GM19372 (cell line): ENCODE data around the gene DHX40.
"Not testable (repeated sequence)": the region's sequence is repeated elsewhere in the genome, so short reads cannot be mapped to it uniquely, and the experiment has no call there.

Experiments used
- ATAC-seq: cut with Tn5 transposase; IDR thresholded peaks from one replicate; pipeline ENCODE4 v1.9.1; 2021; ENCODE audit warnings: mild to moderate bottlenecking, low read depth, moderate library complexity; ENCODE audit not compliant: unreplicated experiment

DHX40 gene

GRCh38 chr17:59626756-59627155, 61.3 kb downstream of the DHX40 start:
- ATAC-seq, result no peak

GRCh38 chr17:59627274-59627673, 61.9 kb downstream of the DHX40 start:
- ATAC-seq, result no peak

GRCh38 chr17:59627770-59628171, 62.4 kb downstream of the DHX40 start:
- ATAC-seq, result no peak

DNA sequence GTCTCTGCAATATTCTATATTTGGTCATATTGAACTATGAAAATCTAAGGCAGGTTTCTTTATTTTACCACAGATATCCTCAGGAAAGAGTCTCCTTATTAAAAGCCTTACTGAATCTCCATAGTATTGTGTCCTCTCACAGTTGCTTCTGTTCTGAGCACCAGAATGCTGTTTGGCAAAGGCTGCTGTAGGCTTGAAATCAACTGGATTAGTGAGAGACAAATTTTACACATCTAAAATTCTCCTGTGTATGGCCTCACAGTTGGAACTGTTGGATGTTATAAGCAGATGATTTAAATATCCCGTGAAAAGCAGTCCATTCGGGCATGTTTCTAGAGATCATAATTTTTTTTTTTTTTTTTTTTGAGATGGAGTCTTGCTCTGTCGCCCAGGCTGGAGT, 63.8 kb downstream of the DHX40 start:
- ATAC-seq, result no peak

- ATAC-seq, result no peak
Measured at GRCh38 chr17:59631276-59631675, 65.9 kb downstream of the DHX40 start.

DNA sequence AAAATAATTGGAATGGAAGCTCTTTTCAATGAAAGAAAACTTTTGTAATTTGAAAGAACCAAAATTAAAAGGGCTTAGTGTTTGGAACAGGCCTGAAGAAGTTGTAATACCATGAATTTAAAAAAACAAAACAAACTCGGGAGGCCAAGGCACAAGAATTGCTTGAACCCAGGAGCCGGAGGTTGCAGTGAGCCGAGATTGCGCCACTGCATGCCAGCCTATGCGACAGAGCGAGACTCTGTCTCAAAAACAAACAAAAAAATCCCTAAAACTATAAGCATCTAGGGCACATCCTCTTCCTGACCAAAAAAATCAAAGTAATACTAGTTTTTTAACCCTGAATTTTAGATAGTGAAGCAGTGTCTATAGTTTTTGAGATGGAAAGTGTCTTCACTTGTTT, 67.0 kb downstream of the DHX40 start:
- ATAC-seq, result no peak

DNA sequence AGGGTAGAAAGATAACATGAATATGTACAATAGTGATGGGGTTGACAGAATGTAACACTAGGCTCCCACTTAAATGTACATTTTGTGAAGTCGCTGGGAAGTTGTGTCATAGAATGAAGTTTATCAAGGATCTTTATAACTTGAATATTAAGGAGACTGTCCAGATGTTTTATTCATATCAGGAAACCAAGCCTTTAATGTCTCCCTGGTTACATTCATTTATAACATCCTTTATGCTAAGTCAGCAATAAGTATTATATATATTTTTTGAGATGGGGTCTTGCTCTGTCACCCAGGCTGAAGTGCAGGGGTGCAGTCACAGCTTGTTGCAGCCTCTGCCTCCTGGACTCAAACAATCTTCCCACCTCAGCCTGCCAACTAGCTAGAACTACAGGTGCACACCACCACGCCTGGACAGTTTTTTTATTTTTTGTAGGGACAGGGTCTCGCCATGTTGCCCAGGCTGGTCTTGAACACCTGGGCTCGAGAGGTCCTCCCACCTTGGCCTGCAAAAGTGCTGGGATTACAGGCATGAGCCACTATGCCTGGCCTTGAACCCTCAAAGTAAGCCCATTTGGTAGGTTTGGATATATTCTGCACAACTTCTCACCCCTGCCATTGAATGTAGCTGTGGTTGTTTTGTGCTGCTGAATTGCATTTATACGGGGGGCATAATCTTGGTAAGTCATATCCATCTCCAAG, 68.4 kb downstream of the DHX40 start:
- no peak for ATAC-seq

- no peak for ATAC-seq
Measured at GRCh38 chr17:59634632-59635541, 69.5 kb downstream of the DHX40 start.

DNA sequence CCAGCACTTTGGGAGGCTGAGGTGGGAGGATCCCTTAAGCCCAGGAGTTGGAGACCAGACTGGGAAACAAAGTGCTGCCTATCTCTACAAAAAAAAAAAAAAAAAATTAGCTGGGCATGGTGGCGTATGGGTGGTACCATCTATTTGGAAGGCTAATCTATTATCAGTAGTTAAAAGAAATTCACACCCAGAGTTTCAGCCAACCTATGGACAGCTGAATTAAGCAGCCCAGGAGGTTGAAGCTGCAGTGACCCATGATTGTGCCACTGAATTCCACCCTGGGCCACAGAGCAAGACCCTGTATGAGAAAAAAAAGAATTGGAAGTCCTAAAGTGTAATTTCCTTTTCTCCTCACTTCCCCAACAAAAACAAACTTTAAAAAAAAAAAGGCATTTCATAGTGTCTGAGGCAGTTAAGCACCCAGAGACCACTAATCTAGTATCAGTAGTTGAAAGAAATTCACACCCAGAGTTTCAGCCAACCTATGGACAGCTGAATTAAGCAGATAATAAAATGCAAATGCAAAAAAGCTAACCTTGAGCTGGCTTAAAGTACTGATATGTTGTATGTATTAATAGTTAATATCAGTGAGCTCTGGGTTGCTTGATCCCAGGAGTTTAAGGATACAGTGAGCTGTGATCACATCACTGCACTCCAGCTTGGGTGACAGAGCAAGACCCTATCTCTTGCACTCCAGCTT, 72.4 kb downstream of the DHX40 start:
- no peak for ATAC-seq

DNA sequence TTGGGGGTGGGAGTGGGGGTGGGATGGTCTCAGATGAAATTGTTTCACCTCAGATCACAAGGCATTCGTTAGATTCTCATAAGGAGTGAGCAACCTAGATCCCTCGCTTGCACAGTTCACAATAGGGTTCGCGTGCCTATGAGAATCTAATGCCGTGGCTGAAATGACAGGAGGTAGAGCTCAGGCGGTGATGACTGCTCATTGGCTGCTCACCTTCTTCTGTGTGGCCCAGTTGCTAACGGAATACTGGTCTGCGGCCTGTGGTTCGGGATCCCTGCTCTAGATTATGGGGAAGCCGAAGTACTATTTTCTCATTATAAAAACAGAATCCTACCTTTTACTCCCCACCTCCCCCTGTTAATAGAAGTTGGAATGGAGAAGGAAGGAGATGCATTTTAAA, 73.1 kb downstream of the DHX40 start:
- no peak for ATAC-seq

DNA sequence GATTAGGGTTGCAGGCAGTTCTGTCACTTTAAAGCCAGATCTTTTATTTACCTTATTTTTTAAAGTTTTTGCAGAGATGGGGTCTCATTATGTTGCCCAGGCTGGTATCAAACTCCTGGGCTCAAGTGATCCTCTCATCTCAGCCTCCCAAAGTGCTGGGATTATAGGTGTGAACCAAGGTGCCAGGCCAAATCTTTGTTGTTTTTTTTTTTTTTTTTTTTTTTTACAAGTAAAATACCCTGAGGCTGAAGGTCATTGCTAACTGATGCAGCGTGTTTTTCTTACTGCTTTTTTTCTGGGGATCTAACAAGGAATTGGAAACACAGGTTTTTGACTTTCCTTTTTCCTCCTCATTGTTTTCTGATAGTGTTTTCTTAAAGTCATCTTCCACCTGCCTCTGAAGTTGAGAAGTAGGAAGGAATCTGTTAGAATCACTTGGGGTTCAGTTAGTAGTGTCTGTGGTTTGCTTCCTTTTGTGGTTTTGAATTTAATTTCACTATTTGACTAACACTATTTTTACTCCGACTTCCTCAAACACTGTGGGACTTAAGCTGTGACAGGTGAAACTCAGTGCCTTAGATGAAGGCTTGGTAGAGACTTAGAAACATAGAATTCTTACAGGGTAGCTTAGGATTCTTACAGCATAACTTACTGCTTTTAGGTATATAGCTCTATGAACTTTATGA, 76.5 kb downstream of the DHX40 start:
- ATAC-seq, result peak; percentile 74

GRCh38 chr17:59642565-59642964, 77.2 kb downstream of the DHX40 start:
- no peak for ATAC-seq

DNA sequence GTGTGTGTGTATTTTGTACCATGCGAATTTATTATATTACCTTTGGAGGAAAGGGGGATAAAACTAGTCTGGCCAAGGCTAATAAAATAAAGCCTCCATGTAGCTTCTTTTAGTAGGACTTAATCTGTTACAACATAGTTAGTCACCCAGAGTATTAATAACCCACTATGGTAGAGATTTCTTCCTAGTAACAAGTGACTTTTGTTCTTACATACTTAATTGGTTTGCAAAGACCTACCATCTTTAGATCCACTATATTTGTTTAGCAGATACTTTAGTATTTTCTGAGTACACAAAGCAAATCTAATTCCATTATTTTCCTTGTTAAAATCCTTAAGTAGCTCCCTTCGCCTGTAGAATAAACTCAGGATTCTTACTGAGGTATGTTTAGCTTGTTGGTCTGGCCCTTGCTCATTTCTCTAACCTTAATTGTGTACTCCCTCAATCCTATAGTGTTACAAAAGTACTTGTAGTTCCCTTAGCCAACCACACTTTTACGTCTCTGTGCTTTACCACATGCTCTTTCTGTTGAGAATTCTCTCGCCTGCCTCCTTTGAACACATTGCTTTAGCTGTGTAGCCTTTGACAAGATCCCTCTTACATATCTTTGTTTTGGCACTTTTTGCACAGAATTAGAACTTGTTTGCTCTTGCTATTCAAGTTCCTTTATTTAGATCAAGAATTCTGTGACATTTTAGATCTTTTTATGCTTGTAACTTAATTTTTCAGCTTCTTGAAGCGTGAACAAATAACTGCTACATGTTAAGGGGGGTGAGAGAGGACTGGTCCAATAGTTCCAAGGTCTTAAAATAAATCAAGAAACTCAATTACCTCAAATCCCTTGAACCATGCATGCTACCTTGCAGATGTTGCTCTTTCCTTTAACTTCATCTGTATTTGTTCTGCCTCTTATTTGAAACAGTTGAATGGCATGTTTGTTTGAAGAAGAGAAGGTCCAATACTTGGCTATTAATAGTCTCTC, 78.0 kb downstream of the DHX40 start:
- ATAC-seq, result no peak

GRCh38 chr17:59647288-59647687, 81.9 kb downstream of the DHX40 start:
- no peak for ATAC-seq

DNA sequence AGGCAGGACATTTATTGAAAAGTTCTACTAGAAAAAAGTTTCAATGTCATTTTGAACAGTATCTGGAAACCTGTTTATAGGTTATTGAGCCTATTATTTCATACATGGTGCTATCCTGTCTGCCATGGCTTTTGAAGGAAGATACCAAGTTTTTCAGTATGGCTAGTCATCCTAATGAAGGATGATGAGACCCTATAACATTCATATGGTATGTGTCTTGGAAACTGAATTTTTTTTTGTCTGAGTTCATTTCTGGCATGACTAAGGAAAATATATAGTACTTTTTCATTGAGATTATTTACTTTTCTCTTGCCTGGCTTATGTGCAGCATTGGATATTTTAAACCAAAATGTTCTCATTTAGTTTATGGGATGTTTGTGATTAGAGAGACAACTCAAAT, 84.5 kb downstream of the DHX40 start:
- no peak for ATAC-seq

DNA sequence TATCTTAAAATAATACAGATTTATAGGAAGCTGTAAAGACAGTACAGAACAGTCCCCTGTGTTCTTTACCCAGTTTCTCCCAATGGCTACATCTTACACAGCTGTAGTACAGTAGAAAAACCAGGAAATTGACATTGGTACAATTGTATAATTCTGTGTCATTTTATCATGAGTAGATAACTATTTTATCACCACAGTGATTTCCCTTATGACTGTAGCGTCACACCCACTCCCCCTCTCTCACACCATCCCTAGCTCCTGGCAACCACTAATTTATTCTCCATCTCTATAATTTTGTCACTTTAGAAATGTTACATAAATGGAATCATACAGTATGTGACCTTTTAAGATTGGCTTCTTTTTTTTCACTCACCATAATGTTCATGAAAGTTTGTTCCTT, 85.2 kb downstream of the DHX40 start:
- no peak for ATAC-seq

GRCh38 chr17:59651346-59651745, 85.9 kb downstream of the DHX40 start:
- ATAC-seq, result no peak

DNA sequence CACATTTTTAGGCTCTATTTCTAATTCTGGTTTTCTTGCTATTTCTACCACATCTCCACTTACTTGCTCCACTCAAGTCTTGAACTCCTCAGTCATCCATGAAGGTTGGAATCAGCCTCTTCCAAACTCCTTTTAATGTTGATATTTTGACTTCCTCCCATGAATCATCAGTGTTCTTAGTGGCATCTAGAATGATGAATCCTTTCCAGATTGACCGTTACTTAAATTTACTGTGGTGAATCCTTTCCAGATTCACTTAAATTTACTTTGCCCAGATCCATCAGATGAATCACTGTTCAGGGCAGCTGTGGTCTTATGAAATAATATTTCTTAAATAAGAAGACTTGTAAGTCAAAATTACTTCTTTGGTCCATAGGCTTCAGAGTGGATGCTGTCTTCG, 86.7 kb downstream of the DHX40 start:
- ATAC-seq, result no peak

GRCh38 chr17:59656624-59657023, 91.2 kb downstream of the DHX40 start:
- not testable (repeated sequence) for ATAC-seq
